Measurements from ENCODE around the gene LPAR1.

The LPAR1 gene

DNA sequence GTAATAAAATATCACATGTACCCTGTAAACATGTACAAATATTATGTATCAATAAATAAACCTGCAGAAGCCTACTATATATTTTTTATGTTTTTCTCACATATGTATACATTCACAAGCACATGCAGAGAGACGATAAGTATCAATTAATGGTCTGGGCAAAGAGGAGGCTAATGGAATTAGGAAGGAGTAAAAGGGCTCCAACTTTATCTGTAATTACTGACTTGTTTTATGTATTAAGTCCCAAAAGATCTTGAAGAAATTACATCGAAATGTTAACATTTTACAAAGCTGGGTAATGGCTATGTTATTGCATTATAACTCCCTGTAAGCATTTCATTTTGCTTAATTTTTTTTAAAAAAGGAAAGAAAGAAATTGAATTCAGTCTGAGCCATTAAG, 78.0 kb downstream of the LPAR1 start:
- ATAC-seq: no peak

DNA sequence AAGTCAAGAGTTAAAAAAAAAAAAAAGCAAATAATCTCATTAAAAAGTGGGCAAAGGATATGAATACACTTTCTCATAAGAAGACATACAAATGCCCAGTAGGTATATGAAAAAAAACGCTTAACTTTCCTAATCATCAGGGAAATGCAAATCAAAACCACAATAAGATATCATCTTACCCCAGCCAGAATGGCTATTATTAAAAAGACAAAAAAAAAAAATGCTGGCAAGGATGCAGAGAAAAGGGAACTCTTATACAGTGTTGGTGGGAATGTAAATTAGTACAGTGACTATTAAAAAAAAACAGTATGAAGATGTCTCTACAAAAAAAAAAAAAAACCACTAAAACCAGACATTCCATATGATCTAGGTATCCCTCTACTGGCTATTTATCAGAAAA, 79.4 kb downstream of the LPAR1 start:
- no peak for TF ChIP-seq TSHZ2 (CRISPR knock-in tag; IDR thresholded peaks at IDR 0.05)
- TF ChIP-seq POU6F1 (CRISPR knock-in tag; IDR thresholded peaks at IDR 0.05; ENCODE audit: borderline replicate concordance, low read depth): no peak
- TF ChIP-seq TCF4 (CRISPR knock-in tag; IDR thresholded peaks at IDR 0.05; ENCODE audit: borderline replicate concordance): no peak
- no peak for TF ChIP-seq GLIS3 (CRISPR knock-in tag; IDR thresholded peaks at IDR 0.05)
- no peak for TF ChIP-seq CREB5 (CRISPR knock-in tag; IDR thresholded peaks at IDR 0.05; ENCODE audit: low read depth)
- no peak for TF ChIP-seq ESRRG (CRISPR knock-in tag; IDR thresholded peaks at IDR 0.05)
- TF ChIP-seq OSR1 (CRISPR knock-in tag; IDR thresholded peaks at IDR 0.05): no peak
- no peak for TF ChIP-seq RARB (CRISPR knock-in tag; IDR thresholded peaks at IDR 0.05)
- TF ChIP-seq CSRNP3 (CRISPR knock-in tag; IDR thresholded peaks at IDR 0.05): no peak
- no peak for ATAC-seq

More for the DNA sequence above, 78.0 kb downstream of the LPAR1 start:
- peak; percentile 54; the same call in 1 of the 2 replicates for TF ChIP-seq TSHZ2 (CRISPR knock-in tag; IDR thresholded peaks at IDR 0.05)
- no peak for TF ChIP-seq CSDC2 (CRISPR knock-in tag; IDR thresholded peaks at IDR 0.05)
- no peak for TF ChIP-seq TOX (CRISPR knock-in tag; IDR thresholded peaks at IDR 0.05; ENCODE audit: borderline replicate concordance)
- TF ChIP-seq CSRNP3 (CRISPR knock-in tag; IDR thresholded peaks at IDR 0.05): 0 out of 2 replicates have a peak, but pooled peaks have one; percentile 52
- peak; percentile 67 for TF ChIP-seq ISL1 (CRISPR knock-in tag; IDR thresholded peaks at IDR 0.05)
- TF ChIP-seq TCF4 (CRISPR knock-in tag; IDR thresholded peaks at IDR 0.05; ENCODE audit: borderline replicate concordance): peak; percentile 26; the same call in 1 of the 2 replicates

- ATAC-seq: no peak
- no peak for TF ChIP-seq OSR1 (CRISPR knock-in tag; IDR thresholded peaks at IDR 0.05)
- no peak for TF ChIP-seq ARNTL (CRISPR knock-in tag; IDR thresholded peaks at IDR 0.05; ENCODE audit: borderline replicate concordance, low read depth)
- no peak for TF ChIP-seq BACH2 (CRISPR knock-in tag; IDR thresholded peaks at IDR 0.05; ENCODE audit: borderline replicate concordance)
- TF ChIP-seq ZC3H10 (CRISPR knock-in tag; IDR thresholded peaks at IDR 0.05): no peak
- no peak for TF ChIP-seq CSDC2 (CRISPR knock-in tag; IDR thresholded peaks at IDR 0.05)
- no peak for TF ChIP-seq GLIS3 (CRISPR knock-in tag; IDR thresholded peaks at IDR 0.05)
- no peak for TF ChIP-seq ZNF8 (CRISPR knock-in tag; IDR thresholded peaks at IDR 0.05)
- TF ChIP-seq ZFP30 (CRISPR knock-in tag; IDR thresholded peaks at IDR 0.05): no peak
- TF ChIP-seq SNAI2 (CRISPR knock-in tag; IDR thresholded peaks at IDR 0.05): no peak
- no peak for TF ChIP-seq ZFP3 (CRISPR knock-in tag; IDR thresholded peaks at IDR 0.05)
- no peak for TF ChIP-seq CSRNP3 (CRISPR knock-in tag; IDR thresholded peaks at IDR 0.05)
Measured at GRCh38 chr9:110954822-110955291, 83.4 kb downstream of the LPAR1 start.
